Fibroblast of gingiva (primary cell): ENCODE results near the gene CD84.
"Not testable (repeated sequence)": the region's sequence is repeated elsewhere in the genome, so short reads cannot be mapped to it uniquely, and the experiment has no call there.

ENCODE experiments used
- DNase-seq: peaks from one replicate; pipeline ENCODE4 v3.0.0-alpha.2; 2011; ENCODE audit warnings: low read depth

CD84 gene

DNA sequence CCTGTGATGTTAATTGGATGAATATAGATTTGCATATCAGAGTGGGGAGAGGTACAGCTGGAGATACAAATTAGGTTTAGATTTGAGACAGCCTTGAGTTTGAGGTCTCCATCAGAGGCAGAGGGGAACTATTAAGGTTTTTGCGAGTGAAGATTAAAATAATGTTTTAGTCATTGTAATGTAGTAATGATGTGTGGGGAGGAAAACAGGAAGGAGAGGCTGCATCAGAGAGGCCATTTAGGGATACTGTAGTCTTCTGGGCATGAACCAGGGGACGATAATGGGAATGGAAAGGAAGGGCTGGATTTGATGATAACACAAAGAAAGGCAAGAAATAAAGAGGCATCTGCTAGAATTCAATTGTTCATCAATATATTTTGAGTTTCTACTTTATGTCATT lies 9.5 kb downstream of the CD84 start:
- DNase-seq, result no peak

- DNase-seq, result no peak
These were observed 11.2 kb downstream of the CD84 start for GRCh38 chr1:160567858-160568682.

DNA sequence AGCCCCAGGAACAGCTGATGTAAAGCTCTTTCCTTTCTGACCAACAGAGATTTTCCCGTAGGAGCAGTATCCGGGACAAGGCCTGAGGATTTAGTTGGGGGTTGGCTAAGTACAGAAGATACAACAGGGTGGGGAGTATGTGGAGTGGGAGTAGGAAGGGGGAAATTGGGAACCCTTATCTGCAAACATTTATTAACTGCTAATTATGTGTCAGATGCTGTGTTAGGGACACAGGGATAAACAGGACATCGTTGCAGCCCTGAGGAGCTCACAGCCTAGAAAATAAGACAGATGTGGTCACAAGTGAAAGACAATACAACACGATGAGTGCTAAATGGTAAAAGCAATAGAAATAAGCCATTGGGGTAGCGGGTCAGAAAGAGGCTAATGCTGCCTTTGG lies 12.0 kb downstream of the CD84 start:
- no peak for DNase-seq

- DNase-seq, result no peak
These were observed 13.7 kb downstream of the CD84 start for GRCh38 chr1:160565564-160565963.

- not testable (repeated sequence) for DNase-seq
These were observed 16.1 kb downstream of the CD84 start for GRCh38 chr1:160563230-160563629.

DNA sequence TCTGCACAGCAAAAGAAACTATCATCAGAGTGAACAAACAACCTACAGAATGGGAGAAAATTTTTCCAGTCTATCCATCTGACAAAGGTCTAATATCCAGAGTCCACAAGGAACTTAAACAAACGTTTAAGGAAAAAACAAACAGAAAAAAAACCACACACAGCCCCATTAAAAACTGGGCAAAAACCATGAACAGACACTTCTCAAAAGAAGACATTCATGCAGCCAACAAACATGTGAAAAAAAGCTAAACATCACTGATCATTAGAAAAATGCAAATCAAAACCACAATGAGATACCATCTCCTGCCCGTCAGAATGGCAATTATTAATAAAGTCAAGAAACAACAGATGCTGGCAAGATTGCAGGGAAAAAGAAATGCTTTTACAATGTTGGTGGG lies 16.6 kb downstream of the CD84 start:
- not testable (repeated sequence) for DNase-seq

GRCh38 chr1:160560806-160561205 lies 18.5 kb downstream of the CD84 start:
- no peak for DNase-seq

- no peak for DNase-seq
These were observed 19.1 kb downstream of the CD84 start for GRCh38 chr1:160560045-160560705.

DNA sequence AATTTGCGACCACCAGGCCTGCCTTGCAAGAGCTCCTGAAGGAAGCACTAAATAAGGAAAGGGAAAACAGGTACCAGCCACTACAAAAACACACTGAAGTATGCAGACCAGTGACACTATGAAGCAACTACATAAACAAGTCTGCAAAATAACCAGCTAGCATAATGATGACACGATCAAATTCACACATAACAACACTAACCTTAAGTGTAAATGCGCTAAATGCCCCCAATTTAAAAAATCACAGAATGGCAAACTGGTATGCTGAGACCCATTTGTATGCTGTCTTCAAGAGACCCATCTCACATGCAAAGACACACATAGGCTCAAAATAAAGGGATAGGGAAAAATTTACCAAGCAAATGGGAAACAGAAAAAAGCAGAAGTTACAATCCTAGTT lies 19.9 kb downstream of the CD84 start:
- DNase-seq, result not testable (repeated sequence)

GRCh38 chr1:160558660-160559380 lies 20.5 kb downstream of the CD84 start:
- DNase-seq, result no peak

GRCh38 chr1:160553778-160554177 lies 25.5 kb downstream of the CD84 start:
- DNase-seq, result no peak

GRCh38 chr1:160552425-160552824 lies 26.9 kb downstream of the CD84 start:
- DNase-seq, result no peak

DNA sequence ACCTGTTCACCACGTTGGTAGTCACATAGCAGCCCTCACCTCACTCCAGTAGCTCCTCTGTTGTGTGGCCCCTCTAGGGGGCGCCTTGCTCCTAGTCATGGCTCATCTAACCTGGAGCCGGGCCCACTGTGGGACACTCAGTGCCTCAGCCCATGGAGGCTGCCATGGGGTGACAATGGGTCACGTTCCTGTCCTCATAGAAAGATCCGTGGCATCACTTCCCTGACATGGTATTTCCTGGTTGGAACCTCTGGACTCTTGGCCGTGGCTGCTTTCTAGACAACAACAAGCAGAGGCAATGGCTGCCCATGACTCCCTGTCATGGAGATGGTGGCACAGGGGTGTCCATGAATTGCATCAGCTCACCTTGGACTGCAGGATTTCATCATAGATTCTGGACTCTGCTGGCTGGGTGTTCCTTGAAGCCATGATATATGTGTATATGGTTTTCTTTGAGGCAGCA lies 28.7 kb downstream of the CD84 start:
- no peak for DNase-seq

- DNase-seq, result no peak
These were observed 29.7 kb downstream of the CD84 start for GRCh38 chr1:160549665-160550006.

DNA sequence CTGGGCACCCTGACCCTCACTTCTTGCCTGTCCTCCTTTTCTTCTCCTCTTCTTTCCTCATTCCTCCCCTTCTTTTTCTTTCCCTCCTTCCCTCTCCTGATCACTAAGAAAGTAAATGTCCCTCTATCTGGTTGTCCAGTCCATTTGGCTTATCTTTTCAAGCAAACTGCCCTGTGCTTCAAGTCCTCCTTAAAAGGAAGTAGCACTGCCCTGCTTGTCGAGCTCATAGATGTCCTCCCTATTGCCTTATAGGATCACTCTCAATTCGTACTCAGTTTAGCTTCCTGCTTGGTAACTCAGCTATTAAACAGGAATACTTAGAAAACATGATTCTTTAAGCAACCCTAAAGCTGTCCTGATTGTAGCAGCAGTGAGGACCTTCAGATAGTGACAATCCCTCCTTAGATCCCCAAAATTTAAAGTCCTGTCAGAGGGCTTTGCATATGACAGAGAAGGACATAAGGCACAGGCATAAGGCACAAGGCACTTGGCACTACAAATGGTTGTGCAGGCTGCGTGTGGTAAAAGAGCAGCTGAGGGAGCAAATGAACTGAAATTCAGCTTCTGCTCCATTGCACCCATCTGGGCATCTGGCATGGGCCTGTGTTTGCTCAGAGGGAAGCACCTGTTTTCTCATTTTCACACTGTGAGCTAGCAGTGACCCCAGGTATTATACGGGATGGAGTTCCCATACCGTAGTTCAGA lies 30.2 kb downstream of the CD84 start:
- no peak for DNase-seq

- no peak for DNase-seq
These were observed 31.1 kb downstream of the CD84 start for GRCh38 chr1:160548183-160548582.

GRCh38 chr1:160547422-160547821 lies 31.9 kb downstream of the CD84 start:
- no peak for DNase-seq

DNA sequence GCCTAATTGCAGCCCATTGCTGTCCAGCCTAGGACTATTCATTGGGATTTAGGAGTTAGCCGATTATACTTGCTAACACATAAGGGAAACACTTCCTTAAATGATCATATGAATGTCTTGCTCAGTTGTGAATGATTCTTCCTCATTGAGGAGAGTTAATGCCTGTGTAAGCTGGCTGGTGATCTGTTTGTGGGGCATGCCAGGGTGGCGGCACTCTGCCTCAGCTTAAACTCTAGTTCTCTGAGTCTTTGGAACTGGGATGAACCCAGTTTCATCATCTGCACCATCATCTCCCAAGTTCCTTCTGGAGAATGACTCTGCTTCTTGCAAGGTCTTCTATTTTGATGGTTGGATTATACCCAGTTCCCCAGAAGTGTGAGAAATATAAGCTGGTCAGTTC lies 32.4 kb downstream of the CD84 start:
- DNase-seq, result no peak

DNA sequence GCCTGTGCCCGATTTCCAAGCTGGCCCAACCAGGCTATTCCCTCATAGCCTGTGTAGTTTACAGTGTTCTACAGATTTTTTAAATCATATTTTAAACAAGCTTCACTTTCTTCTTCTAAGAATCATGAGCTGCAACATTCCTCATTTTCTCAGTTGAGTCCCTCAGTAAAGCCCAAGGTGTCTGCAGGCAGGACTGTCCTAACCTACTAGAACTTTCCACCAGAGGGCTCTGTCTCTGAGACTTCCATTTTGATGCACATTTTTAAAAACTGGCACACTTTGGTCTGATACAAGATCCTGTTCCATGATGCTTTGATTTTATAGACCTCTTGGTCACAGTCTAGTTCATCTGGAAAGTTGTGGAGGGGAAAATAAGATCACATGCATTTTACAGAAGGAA lies 34.6 kb downstream of the CD84 start:
- no peak for DNase-seq

DNA sequence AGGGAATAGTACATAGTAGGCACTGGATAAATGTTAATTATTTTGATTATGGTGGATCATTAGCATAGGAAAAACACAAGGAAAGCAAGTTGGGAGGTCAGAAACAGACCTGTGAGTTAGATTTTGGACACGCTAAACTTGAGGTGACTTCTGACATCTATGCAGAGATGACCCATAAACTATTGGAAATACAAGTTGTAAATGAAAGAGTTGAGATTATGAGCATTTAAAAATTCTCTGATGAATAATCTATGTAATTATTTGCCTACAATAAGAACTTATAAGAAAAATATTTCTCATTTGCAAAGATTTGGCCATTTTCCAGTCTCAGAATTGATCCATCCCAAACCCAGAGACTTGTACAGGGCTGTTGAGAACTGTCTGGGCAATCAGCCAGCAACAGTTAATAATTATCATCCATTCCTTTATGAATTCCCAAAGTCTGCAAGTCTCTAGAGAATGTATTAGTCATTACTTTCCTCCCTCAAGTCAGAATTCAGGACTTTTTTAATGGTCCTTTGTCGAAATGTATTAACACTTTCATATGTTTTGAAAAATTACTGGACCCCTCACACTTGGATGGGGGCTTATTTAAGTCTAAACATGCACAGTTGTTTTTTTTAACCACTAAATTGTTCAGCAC lies 36.9 kb downstream of the CD84 start:
- DNase-seq, result no peak

DNA sequence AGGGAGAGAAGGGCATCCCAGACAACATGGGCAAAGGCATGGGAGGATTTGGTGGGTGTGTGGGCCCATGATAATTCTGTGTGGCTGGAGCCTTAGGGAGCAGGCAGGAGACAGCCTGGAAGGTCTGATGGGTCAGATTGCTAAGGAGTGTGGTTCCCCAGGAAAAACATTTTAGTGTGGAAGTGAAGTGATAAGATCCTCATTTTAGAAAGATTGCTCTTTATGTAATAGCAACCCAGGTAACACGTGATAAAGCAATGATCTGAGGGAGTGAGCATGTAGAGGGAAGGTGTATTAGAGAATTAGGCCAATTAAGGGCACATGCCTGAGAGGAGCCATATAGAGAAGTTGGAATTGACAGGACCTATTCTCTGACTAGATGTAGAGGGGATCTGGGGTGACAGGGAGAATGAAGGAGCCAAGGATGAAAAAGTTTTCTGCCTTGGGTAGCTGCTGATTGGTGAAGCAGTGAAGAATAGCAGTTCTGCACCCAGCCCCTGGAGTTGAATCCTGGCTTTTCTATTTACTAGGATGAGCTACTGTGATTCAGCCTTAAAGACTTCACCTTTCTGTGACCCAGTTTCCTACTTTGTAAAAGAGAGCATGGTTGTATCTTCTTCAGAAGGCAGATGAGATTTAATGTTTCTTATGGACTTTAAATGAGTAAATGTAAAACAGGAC lies 37.5 kb downstream of the CD84 start:
- no peak for DNase-seq
